TTC549 (cell line): ENCODE data around the gene FSTL1.

Source experiments
- FAIRE-seq: peaks from 2 replicates; lab custom pipeline; 2012; peaks lifted over from hg19 to GRCh38; lab: Jason Lieb, UNC

Gene FSTL1

DNA sequence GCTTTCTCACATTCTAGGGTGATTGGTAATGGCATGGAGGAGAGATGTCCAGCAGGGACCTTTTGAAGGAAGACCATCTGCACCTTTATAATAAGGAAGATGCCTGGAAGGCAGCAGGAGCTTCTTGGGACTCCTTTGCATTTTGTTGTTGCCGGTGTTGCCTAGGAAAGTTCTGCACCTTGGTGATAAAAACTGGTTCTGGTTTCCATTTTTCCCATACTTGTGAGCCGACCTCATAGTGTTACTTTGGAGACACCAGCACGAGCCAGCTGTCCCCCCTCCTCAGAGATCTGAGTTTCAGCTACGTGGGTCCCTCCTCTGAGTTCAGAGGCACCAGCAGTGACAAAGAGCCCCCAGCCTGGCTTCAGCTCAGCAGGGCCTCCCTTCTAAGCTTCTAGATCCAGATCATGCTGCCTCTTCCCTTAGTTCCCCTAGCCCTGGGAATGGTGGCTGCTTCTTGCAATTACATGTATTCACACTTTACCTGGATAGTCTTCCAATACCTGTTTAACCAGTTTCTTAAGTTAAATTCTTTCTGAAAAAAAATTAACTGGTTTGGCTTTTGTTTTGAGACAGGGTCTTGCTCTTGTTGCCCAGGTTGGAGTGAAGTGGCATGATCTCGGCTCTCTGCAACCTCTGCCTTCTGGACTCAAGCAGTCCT is 18.0 kb upstream of the FSTL1 start:
- FAIRE-seq, result no peak

DNA sequence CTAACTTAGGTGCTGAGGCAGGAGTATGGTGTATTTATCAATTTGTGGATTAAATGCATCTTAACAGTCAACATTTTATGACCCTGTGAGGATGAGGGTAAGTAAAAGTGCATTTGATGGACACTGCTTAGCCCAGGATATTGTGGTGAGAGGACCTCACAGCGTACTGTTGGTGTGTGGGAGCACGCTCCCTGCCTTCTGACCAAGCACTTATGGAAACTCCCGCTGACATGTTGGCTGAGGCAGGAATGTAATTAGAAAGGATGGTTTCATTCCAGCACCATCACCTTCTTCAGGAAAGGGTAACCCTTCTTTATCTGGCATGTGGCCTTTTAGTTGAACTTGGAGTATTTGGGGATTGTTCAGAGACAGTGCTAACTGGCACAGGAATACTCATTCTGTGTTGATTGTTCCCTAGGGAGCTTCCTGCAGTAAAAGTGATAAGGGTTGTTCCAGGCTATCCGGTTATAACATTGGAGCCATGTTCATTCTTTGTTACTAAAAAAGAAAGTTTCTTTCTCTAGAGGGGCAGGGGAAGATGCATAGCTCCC is 11.7 kb upstream of the FSTL1 start:
- no peak for FAIRE-seq

DNA sequence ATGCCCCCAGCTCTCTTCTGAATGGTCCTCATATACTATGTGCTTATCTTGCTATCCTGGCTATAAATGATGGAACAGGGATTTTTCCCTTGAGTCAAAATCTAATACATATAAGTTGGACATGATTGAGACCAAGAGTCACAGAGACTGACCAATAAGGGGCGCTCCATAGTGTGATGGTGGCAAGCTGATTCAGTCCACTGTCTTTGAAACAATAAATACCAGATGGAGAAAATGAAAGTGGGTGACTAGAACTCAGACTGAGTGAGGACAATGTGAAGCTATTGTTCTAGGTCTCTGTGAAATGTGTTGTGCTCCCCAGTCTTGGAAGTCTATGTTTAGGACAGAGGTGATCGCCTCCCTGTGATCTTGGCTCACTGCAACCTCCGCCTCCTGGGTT is 10.6 kb upstream of the FSTL1 start:
- FAIRE-seq, result no peak

DNA sequence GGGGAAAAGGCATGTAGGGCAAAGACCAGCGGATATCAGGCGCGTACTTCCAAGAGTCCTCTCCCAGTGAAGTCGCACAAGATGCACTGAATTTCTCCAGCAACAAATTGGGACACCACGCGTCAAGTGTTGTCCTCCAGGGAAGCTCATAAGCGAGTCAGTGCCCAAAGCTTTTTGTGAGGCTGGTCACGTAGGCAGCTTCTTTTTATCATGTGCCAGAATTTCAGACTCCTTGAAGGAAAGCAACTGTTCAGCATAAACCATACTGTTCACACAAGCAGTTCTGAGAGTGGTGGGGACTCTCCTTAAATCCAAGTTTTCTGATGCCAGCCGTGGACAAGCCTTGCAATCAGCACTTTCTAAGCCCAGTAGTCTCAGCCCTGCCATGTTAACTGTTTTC is 10.1 kb upstream of the FSTL1 start:
- no peak for FAIRE-seq

DNA sequence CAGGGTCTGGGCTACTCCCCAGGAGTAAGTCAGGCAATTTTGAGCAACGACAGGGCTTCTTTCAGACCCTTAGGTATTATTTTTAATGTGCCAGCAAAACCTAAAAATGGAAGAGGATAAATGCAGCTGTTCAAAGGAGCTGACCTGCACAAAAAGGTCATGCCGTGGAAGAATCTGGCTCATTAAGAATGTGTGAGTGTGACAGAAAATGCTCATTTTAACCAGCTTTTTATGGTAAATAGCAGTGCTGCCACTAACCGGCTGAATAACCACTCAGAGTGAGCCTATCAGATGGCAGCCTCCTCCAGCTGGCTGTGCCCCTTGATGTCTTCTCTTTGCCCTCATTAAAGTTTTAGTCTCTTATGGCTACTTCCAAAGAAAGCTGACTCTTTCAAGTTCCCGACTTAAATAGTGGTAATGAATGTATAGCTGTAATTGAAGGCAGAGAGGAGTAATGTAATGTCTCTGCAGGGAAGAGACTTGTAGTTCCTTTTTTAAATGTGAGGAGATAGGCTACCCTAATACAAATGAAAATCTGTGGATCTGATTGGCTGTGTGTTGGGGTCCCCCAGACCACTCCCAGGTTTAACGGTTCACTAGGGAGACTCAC is 9.5 kb upstream of the FSTL1 start:
- FAIRE-seq, result no peak

DNA sequence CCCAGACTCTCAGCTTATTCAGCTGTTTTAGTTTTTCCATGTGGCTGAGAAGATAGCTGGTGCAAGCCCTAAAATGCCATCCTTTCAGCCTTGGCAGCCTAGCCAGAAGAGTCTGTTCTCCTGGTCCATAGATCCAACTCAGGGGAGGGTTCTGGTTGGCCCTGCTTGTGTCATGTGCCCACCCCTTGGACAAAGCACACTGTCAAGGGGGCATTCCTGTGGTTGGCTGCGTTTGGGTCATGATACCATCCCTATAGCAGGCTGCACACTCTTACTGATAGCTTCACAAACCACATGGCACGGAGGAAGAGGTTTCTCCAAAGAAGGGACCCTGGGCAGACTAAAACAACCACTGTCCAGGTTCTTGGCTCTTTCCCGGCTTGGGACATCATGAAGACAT is 8.4 kb upstream of the FSTL1 start:
- FAIRE-seq, result no peak

DNA sequence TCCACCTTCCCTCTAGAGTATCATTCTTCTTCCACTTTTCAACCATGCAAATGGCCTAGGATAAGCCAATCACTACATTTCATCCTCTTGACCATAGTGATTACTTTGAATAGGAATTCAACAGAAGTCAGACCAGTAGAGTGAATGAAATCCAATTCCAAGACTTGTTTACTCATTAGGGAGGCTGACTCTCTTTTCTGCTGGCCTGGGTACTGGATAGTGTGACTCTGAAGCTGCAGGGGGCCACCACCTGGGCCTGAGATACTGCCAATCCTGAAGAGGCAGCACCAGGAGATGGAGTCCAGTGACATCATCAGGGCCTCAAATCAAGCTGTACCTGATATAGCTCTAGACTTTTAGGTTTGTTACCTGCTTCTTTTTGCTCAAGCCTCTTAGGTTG is 7.0 kb upstream of the FSTL1 start:
- FAIRE-seq, result no peak

DNA sequence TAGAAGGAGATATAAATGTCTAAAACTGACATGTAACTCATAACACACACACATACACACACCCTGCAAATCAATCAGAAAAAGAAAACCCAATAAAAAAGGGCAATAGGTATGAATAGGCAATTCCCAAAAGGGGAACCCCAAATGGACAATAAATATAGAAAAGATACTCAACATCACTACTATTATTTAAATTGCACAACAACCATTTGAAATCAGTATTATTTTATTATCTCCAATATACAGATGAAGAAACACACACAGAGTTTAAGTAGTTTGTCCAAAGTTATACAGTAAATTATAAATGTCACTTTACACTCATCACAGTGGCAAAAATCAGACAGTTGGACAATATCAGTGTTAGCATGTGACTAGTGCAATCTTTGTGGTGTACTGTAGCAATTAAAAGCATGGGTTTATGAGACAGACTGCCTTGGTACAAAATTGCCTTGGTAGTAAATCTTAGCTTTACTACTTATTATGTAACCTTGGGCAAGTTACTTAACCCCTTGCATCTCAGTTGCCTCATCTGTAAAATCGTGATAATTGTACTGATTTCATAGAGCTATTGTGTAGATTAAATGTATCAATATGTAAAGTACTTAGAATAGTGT is 3.4 kb upstream of the FSTL1 start:
- FAIRE-seq, result no peak

DNA sequence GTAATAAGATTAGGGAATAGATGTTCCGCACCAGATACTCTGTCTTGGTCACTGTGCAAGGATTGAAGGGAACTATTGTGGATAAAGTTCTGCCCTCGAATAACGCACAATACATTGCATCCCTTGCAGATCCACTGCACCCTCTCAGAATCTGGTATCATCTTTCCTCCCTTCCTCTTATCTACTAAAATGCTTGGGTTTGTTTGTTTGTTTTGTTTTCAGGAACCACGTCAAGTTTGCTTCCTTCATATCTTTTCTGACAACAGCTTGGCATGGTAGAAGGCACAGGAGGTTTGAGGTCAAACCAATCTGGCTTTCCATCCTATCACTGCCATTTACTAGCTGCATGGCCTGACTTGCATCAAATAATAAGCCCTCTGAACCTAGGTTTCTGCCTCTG is 2.0 kb upstream of the FSTL1 start:
- FAIRE-seq, result no peak

DNA sequence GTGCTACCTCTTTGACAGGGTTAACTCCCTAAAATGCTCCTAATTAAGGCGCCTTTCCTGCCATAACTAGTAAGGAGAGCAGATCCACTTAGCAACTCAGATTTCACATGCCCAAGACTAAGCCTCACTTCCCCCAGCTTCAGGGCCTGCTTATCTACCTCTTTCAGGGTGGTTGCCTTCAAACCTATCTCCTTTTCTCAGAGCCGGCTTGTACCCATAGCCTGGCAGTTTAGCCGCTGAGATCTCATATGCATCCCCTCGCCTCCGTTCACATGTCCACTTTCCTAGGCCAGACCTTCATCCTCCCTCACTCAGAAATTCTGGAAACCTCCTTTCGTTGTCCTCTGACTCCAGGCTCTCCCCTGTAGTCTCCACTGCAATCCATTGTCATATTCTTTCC is 1.0 kb upstream of the FSTL1 start:
- no peak for FAIRE-seq

DNA sequence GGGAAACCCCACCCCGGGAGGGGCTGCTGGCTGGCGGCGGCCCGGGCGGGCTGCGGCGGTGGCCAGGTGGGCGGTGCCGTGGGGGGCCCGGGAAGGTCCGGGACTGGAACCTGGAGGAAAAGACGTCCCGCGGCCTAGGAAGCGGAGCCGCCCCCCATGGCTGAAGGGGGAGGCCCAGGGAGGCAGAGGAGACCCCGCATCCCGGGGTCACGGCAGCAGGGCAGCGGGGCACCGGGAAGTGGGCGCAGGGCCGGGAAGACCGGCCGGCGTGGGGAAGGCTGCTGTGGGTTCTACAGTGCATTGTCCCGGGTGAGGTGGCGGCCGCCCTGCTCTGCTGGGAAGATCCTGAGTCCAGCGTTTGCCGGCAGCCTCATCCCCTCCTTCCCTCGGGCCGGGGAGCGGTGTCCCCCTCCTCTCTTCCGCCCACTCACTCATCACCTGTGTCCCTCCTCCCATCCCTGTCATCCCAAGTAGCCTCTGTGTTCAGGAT is 525 bp upstream of the FSTL1 start:
- no peak for FAIRE-seq

DNA sequence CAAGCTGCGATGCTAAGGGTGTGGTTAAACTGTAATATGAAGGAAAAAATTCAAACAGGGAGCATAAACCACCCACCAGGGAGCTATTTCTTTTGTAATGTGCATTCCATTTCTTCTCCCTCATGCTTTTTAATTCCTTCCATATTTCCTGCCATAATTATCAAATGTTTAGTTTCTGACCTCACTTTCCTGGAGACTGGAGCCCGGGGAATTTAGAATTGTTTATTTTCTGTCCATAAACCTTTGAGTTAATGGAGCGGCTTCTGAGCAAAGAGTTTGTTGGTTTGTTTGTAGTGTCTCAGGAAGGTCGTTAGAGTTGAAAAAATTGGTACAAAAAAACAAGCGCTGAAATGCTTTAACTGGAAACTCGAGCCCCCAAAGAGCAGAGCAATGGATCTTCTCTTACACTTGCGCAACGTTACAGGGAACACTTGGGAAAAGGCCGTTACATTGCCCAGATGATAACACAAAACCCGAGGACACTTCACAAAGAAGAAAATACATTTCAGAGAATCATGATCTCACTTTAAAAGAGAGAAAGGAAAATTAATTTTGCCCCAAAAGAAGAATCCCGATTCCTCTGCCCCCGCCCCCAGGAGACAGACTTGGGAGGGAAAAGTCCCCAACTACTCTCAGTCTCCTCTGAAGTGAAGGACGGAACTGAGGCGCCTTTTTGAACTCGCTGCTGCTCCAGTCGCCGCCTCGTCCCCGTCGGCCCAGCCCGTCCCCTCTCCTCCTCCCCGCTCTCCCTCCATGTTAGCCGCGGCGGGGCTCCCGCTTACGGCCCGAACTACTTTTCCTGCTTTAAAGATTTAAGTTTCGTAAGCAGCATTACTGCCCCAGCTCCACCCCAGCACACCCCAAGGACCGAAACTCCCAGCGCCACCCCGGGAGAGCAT is 842 bp downstream of the FSTL1 start:
- no peak for FAIRE-seq

DNA sequence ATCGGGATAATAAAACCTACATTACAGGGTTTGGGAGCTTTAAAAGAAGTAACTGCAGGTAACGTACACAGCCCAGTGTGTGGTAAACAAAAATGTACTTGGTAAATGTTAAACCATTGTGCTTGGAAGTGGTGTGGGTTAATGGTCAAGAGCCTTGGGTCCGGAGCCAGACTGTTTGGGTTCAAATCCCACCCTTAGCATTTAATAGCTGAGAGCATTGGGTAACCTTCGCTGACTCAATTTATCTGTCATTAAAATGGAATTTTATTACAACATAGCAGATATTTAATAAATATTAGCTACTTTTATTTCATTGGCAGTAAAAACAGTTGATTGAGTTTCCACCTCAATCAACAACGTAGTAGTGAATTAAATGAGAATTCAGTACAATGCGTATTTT is 1.5 kb downstream of the FSTL1 start:
- FAIRE-seq, result no peak

DNA sequence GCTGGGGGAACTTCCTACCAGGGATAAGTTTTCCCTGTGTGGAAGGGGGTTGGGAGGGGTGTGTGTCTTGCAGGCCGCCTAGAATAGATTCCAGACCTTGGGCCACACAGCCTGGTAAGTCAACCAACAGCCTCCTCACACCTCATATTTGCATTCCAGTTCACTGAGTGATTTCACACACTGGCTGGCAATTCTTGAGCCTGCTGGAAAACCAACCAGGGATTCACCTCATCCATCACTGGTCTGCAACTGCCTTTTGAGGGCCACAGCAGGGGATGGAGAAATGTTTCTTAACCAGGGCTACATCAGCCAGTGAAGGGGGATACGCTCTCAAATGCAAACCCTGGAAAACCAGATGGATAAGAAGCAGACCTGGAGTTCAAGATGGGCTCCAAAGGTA is 2.0 kb downstream of the FSTL1 start:
- FAIRE-seq, result no peak

DNA sequence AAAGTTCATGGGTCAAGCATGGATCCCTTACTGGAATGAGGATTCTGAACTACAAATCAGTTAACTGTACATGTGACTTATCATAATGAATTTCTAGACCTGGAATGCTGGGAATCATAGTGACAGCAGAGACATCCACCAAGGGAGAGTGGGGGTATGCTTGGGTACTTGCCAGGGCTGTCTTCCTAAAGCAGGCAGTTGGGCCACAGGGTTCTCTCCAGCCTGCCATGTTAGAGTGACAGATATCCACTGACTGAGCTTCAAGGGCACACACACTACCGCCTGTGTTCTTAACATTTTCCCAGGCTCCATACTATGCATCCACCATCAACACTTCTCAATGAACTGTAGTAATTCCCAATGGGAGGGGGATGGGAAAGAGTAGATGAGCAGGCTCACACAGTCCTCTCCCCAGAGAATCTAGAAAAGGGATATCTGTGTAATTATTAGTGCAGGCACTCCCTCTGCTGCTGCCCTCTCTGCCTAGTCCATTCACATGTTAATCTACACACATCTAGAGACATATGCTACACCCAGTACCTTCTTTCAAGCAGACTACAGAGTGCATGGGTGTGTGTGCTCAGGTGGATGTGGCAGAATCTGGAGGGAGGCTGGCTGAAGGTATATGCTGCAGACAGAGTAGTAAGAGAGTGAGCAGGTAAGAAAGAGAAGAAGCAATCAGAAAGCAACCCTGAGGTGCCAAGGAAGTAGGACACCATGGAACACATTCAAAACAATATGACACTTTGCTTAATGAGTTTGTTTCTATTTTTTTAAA is 3.7 kb downstream of the FSTL1 start:
- FAIRE-seq, result no peak

DNA sequence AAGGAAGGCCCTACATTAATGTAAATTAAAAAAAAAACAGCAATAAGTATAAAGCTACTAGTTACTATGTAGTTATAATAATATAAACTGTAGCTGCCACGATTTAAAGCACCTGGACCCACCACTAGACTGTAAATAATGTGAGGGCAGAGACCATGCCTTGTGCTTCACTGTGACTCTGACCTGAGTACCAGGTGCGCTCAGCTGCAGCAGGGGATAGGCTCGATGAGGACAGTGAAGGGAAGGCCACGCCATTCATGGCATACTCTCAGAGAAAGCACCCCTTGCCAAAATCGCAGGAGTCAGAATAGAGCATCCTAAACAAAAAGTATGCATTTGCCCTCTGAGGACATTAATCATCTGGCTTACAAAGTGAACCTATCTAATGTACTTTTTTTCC is 5.1 kb downstream of the FSTL1 start:
- FAIRE-seq, result no peak

DNA sequence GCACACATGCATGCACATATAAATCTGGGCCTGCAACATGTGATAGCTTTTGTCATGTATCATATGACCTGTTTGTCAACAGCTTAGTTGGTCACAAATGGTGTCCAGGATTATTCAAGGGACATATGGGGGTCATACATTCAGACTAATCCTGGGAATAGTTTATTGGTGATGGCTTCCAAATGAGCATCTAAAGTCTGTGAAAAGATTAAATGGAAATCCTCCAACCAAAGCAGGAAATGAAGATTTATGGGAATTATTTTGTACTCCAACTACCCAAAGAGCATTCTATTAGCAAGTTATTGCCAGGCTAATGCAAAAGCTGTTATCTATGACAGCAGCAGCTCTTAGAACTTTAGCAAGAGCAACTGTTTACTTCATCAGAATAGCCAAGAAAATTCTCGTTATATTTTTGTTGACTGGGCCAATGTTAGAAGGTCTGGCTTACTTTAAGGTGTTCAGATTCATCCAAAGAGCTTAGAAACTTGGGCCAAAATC is 7.1 kb downstream of the FSTL1 start:
- no peak for FAIRE-seq

DNA sequence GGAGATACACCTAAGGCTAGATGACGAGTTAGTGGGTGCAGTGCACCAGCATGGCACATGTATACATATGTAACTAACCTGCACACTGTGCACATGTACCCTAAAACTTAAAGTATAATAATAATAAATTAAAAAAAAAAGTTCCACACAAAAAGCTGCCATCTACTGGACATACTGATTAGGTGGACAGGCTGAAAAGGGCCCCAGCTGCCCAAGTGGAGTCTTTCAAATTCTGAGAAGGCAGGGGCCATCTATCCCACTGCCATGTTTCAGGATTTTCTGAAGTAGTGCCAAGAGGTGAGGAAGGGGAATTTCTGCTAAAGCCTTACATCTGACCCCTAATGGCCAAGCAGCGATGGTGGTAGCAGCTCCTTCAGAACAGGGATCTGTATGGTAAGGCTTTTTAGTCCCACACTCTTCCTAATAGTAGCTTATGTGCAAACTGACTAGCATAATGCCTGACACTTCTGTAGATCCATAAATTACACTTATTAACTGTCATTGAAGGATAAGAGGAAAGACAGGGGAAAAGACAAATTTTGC is 7.7 kb downstream of the FSTL1 start:
- no peak for FAIRE-seq

DNA sequence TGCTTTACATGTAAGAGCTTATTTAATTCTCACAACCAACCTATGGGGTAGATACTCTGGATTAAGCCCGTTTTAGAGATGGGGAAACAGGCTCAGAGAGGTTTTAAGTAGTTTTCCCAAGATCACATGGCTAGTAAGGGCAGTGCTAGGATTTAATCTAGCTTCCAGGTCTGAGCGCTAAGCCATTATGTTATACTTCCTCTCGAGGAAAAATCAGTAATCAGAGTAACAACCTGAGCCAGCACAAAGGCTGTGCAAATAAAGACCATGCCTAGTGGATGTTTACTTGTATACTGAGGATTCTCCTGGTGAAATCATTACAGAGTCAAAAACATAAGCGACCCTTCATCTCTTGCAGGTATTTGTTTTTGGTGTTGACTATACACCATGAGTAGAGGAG is 9.0 kb downstream of the FSTL1 start:
- no peak for FAIRE-seq

DNA sequence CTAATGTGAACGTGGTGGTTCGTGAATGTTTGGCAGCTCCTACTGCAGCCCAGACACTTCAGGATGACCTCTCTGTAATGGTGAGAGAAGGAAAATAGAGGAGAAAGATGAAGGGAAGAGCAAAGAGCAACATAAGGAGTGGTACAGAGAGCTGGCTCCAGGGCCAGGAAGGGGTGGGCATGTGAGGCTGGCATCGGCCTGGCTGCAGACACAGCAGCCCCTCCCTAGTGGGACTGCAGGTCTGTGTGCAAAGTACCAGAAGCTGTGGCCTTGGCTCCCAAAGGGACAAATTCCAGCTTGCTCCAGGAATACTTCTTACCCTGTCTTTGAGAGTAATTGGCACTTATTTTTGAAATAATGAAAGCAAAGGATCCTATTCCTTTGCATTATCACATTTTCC is 10.0 kb downstream of the FSTL1 start:
- no peak for FAIRE-seq

DNA sequence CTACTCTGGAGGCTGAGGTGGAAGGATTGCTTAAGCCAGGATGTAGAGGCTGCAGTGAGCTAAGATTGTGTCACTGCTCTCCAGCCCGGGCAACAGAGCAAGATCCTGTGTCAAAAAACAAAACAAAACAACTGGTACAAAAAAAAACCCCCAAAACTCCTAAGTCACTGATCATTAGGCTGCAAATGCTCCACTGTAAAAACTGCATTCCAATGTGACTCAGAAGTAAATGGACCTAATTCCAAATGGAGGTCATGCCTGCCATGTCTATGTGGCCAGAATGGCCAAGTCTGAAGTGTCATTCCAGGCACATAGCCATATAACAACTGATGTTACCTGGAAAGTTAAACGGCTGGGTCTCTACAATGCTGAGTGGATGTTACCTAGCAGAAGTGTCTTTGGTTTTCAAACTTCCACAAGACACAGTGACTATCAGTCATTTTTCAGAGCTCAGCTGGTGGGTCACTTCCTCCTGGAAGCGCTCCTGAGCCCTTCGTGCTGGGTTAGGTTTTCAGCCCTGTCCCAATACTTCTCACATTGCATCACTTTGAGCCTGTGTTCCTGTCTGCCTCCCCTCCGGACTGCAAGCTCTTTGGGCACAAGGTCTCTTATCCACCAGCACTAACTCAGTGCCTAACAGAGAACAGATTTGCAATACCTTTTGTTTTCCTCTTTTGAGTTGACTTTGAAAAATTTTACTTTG is 10.6 kb downstream of the FSTL1 start:
- no peak for FAIRE-seq
